HEK293 (cell line): Measurements from ENCODE around the gene RNF113B.

Source experiments
- CTCF ChIA-PET: fragments of 350-600 bp; formaldehyde crosslinking; extraction: SDS; loops from one replicate; lab custom pipeline; 2021; ENCODE audit warnings: antibody characterized with exemption; lab: Yijun Ruan, JAX
- POLR2A ChIA-PET: fragments of 300-600 bp; formaldehyde crosslinking; extraction: SDS; loops from one replicate; lab custom pipeline; 2020; ENCODE audit warnings: antibody characterized with exemption, inconsistent platforms; lab: Yijun Ruan, JAX
- H3K27ac ChIP-seq: fragments of 200-500 bp; sonication (Bioruptor generic); 2 replicates; pipeline ENCODE4 v1.5.1; 2014; ENCODE audit warnings: low read depth, low read length, control low read depth, inconsistent platforms; ENCODE audit errors: extremely low read depth
- H3K36me3 ChIP-seq, 2 experiments: fragments of 200-500 bp in 1 of 2; sonication (Bioruptor generic) in 1 of 2; 1 replicate in 1 of 2; 2 replicates in 1 of 2; pipeline ENCODE4 v1.5.1; 2014 to 2017; ENCODE audit warnings: inconsistent platforms in 2 of 2, low read length in 2 of 2; ENCODE audit not compliant: control insufficient read depth in 2 of 2, insufficient read depth in 1 of 2
- H3K4me1 ChIP-seq: fragments of 200-500 bp; sonication (Bioruptor generic); 2 replicates; pipeline ENCODE4 v1.5.1; 2014; ENCODE audit warnings: mild to moderate bottlenecking, low read length, inconsistent platforms; ENCODE audit not compliant: control insufficient read depth, insufficient read depth
- H3K4me3 ChIP-seq: 2 replicates; pipeline ENCODE4 v1.5.1; 2011; ENCODE audit warnings: low read depth, mild to moderate bottlenecking, control low read depth, low read length, moderate library complexity
- H3K9me3 ChIP-seq: fragments of 200-500 bp; sonication (Bioruptor generic); 2 replicates; pipeline ENCODE4 v1.5.1; 2014; ENCODE audit warnings: low read depth, low read length, inconsistent platforms; ENCODE audit not compliant: control insufficient read depth, insufficient read depth
- CTCF ChIP-seq: fragments of 450-650 bp; formaldehyde crosslinking; IDR thresholded peaks from 2 replicates; pipeline ENCODE4 v1.5.1; 2016; ENCODE audit warnings: missing biosample characterization, missing genetic modification characterization
- EGR2 ChIP-seq: fragments of 450-650 bp; formaldehyde crosslinking; IDR thresholded peaks from 2 replicates; pipeline ENCODE4 v1.5.1; 2016; ENCODE audit warnings: low read depth, missing biosample characterization, missing genetic modification characterization
- HOXA7 ChIP-seq: sonication (generic); formaldehyde crosslinking; IDR thresholded peaks from 2 replicates; pipeline ENCODE4 v1.8.1; 2022; ENCODE audit warnings: missing genetic modification reagents, borderline replicate concordance
- KLF9 ChIP-seq: fragments of 450-650 bp; formaldehyde crosslinking; IDR thresholded peaks from 2 replicates; pipeline ENCODE4 v1.5.1; 2016; ENCODE audit warnings: missing biosample characterization, missing genetic modification characterization, low read depth
- MEIS1 ChIP-seq: sonication (generic); formaldehyde crosslinking; IDR thresholded peaks from 2 replicates; pipeline ENCODE4 v1.8.1; 2022; ENCODE audit warnings: missing genetic modification reagents, mild to moderate bottlenecking, borderline replicate concordance
- PATZ1 ChIP-seq: fragments of 450-650 bp; formaldehyde crosslinking; IDR thresholded peaks from 2 replicates; pipeline ENCODE4 v1.5.1; 2016; ENCODE audit warnings: missing biosample characterization, missing genetic modification characterization
- REST ChIP-seq: fragments of 450-650 bp; formaldehyde crosslinking; IDR thresholded peaks from 2 replicates; pipeline ENCODE4 v1.5.1; 2016; ENCODE audit warnings: missing biosample characterization, missing genetic modification characterization
- SP2 ChIP-seq: fragments of 450-650 bp; formaldehyde crosslinking; IDR thresholded peaks from 2 replicates; pipeline ENCODE4 v1.5.1; 2016; ENCODE audit warnings: missing biosample characterization, missing genetic modification characterization
- ZFHX2 ChIP-seq: fragments of 450-650 bp; formaldehyde crosslinking; conservative IDR thresholded peaks from 2 replicates; pipeline ENCODE4 v1.5.1; 2016; ENCODE audit warnings: missing biosample characterization, missing genetic modification characterization
- ZFP69B ChIP-seq: fragments of 450-650 bp; formaldehyde crosslinking; IDR thresholded peaks from 2 replicates; pipeline ENCODE4 v1.5.1; 2016; ENCODE audit warnings: missing biosample characterization, missing genetic modification characterization
- ZNF155 ChIP-seq: fragments of 450-650 bp; formaldehyde crosslinking; IDR thresholded peaks from 2 replicates; pipeline ENCODE4 v1.5.1; 2016; ENCODE audit warnings: missing biosample characterization, missing genetic modification characterization
- ZNF202 ChIP-seq: fragments of 450-650 bp; formaldehyde crosslinking; IDR thresholded peaks from 2 replicates; pipeline ENCODE4 v1.5.1; 2016; ENCODE audit warnings: missing biosample characterization, missing genetic modification characterization, borderline replicate concordance
- ZNF292 ChIP-seq: fragments of 450-650 bp; formaldehyde crosslinking; IDR thresholded peaks from 2 replicates; pipeline ENCODE4 v1.5.1; 2016; ENCODE audit warnings: low read depth, missing biosample characterization, missing genetic modification characterization, borderline replicate concordance
- ZNF529 ChIP-seq: fragments of 450-650 bp; formaldehyde crosslinking; IDR thresholded peaks from 2 replicates; pipeline ENCODE4 v1.5.1; 2017; ENCODE audit warnings: missing genetic modification characterization, missing biosample characterization; ENCODE audit not compliant: insufficient replicate concordance
- ZNF624 ChIP-seq: fragments of 450-650 bp; formaldehyde crosslinking; IDR thresholded peaks from 2 replicates; pipeline ENCODE4 v1.5.1; 2017; ENCODE audit warnings: missing biosample characterization, missing genetic modification characterization
- ZNF660 ChIP-seq: fragments of 450-650 bp; IDR thresholded peaks from 2 replicates; pipeline ENCODE4 v1.5.1; 2018; ENCODE audit warnings: missing biosample characterization, mild to moderate bottlenecking, missing genetic modification characterization
- ZNF664 ChIP-seq: fragments of 450-650 bp; formaldehyde crosslinking; IDR thresholded peaks from 2 replicates; pipeline ENCODE4 v1.5.1; 2016; ENCODE audit warnings: missing biosample characterization, missing genetic modification characterization
- ZNF692 ChIP-seq: fragments of 450-650 bp; formaldehyde crosslinking; IDR thresholded peaks from 2 replicates; pipeline ENCODE4 v1.5.1; 2016; ENCODE audit warnings: missing biosample characterization, missing genetic modification characterization
- ZNF791 ChIP-seq: fragments of 450-650 bp; formaldehyde crosslinking; IDR thresholded peaks from 2 replicates; pipeline ENCODE4 v1.5.1; 2016; ENCODE audit warnings: missing biosample characterization, missing genetic modification characterization

RNF113B gene

GRCh38 chr13:98215508-98215907 is 38.4 kb upstream of the RNF113B start:
- H3K9me3 ChIP-seq: no peaks in the 10 kb centered on the region
- no peak overlapping the region for H3K4me3 ChIP-seq
- POLR2A ChIA-PET: no interaction called here
- CTCF ChIA-PET: interaction anchor here (0.6 to 0.7 kb wide), 2 partner anchors 26 to 60 kb away, joined by 6 to 7 read pairs; no protein-coding TSS in a partner anchor
- TF ChIP-seq ZNF664 (tag by site-specific recombination) (peak; percentile 92), ZNF155 (tag by site-specific recombination) (no peak), ZNF660 (tag by site-specific recombination) (no peak), SP2 (tag by site-specific recombination) (no peak), MEIS1 (CRISPR knock-in tag) (no peak)
- H3K27ac ChIP-seq: no peak overlapping the region
- H3K36me3 ChIP-seq: peaks cover 0 to 3% of the 10 kb centered on the region in 2 experiments; a peak in 1 of 3 replicates
- H3K4me1 ChIP-seq: peaks cover 9% of the 10 kb centered on the region

GRCh38 chr13:98214707-98215106 is 37.6 kb upstream of the RNF113B start:
- ChIA-PET CTCF (interaction anchor here (0.6 kb wide), 1 partner anchor 61 kb away, joined by 7 read pairs; no protein-coding TSS in a partner anchor), POLR2A (no interaction called here)
- H3K36me3 ChIP-seq: peaks cover 0 to 3% of the 10 kb centered on the region in 2 experiments; a peak in 1 of 3 replicates
- H3K4me3 ChIP-seq: no peak overlapping the region
- no peak overlapping the region for H3K27ac ChIP-seq
- H3K9me3 ChIP-seq: no peaks in the 10 kb centered on the region
- no peak for TF ChIP-seq ZFP69B
- peaks cover 9% of the 10 kb centered on the region for H3K4me1 ChIP-seq

- Histone ChIP-seq H3K27ac (no peak overlapping the region), H3K4me3 (no peak overlapping the region), H3K36me3 (peaks cover 0 to 3% of the 10 kb centered on the region in 2 experiments; a peak in 1 of 3 replicates), H3K4me1 (peaks cover 9% of the 10 kb centered on the region), H3K9me3 (no peaks in the 10 kb centered on the region)
- ChIA-PET CTCF (no interaction called here), POLR2A (no interaction called here)
- 0 out of 2 replicates have a peak, but pooled peaks have one; percentile 20 for TF ChIP-seq EGR2 (tag by site-specific recombination)
- no peak for TF ChIP-seq HOXA7 (CRISPR knock-in tag)
- TF ChIP-seq CTCF: no peak
- no peak for TF ChIP-seq ZNF529 (tag by site-specific recombination)
- no peak for TF ChIP-seq ZNF624 (tag by site-specific recombination)
- TF ChIP-seq ZFHX2 (tag by site-specific recombination): 0 out of 2 replicates have a peak, but pooled peaks have one; percentile 16
- no peak for TF ChIP-seq ZNF692 (tag by site-specific recombination)
- no peak for TF ChIP-seq REST (tag by site-specific recombination)
- TF ChIP-seq ZNF292 (tag by site-specific recombination): no peak
- TF ChIP-seq ZNF791 (tag by site-specific recombination): no peak
- TF ChIP-seq ZNF202 (tag by site-specific recombination): no peak
- no peak for TF ChIP-seq PATZ1
- no peak for TF ChIP-seq KLF9
Observed at GRCh38 chr13:98214008-98214643, 37.1 kb upstream of the RNF113B start.
